GM12874 (cell line): Measurements from ENCODE around the gene LHFPL3.

ENCODE experiments used
- TF ChIP-seq, protein P1 (sequence below): IDR thresholded peaks from 2 replicates; pipeline ENCODE4 v1.5.1; 2011; ENCODE audit warnings: low read depth, mild to moderate bottlenecking, control low read depth, low read length, moderate library complexity; ENCODE audit not compliant: insufficient read depth

The LHFPL3 gene

DNA sequence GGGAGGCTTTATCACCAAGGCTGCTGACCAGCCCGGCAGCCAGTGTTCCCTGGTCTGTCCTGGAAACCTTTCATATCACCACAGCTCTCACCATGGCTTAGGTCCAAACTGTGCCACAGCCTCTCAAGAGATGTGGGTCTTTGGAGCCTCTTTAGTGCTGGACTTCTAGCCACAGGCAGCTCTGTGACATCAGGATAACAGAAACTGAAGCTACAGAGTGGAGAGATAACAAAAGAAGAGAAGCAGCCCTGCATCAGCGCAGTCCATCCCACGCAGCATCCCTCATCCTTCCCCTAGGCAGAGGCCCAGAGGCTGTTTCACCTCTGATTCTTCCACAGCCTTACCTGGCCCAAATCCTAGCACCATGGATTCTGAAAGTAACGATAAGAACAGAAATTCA, 497.7 kb downstream of the LHFPL3 start:
- TF ChIP-seq, protein P1, sequence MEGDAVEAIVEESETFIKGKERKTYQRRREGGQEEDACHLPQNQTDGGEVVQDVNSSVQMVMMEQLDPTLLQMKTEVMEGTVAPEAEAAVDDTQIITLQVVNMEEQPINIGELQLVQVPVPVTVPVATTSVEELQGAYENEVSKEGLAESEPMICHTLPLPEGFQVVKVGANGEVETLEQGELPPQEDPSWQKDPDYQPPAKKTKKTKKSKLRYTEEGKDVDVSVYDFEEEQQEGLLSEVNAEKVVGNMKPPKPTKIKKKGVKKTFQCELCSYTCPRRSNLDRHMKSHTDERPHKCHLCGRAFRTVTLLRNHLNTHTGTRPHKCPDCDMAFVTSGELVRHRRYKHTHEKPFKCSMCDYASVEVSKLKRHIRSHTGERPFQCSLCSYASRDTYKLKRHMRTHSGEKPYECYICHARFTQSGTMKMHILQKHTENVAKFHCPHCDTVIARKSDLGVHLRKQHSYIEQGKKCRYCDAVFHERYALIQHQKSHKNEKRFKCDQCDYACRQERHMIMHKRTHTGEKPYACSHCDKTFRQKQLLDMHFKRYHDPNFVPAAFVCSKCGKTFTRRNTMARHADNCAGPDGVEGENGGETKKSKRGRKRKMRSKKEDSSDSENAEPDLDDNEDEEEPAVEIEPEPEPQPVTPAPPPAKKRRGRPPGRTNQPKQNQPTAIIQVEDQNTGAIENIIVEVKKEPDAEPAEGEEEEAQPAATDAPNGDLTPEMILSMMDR: no peak

GRCh38 chr7:104836976-104837375, 508.6 kb downstream of the LHFPL3 start:
- TF ChIP-seq, protein P1: no peak

DNA sequence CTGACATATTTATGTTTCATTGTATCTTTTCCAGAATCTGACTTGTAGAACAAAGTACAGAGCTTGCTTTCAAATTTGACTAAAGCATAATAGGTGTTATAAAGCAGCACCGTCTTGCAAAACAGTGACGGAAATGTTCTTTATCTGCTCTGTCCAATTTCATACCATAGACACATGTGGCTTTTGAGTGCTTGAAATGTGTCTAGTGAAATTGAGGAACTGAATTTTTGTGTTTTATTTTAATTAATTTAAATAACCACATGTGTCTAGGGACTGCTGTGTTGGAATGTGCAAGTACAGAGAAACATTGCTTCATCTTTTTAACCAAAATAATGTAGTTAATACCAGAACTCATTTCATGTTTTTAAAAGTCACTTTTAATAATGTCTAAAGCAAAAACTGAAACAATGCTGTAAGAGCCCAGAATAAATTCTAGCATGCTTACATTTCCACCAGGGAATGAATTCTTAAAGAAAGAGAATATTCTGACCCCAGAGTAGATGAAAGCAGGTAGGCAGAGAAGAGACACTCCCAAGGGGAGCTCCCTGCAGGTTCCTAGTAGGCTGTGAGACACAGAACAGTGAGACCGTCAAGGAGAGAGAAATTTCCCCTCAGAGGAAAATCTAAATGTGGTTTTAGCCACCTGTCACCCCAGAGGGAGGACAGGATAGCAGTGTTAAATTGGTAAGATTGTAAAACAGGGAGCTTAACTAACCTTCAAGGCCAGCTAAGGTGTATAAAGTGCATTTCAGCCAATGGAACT, 510.3 kb downstream of the LHFPL3 start:
- TF ChIP-seq, protein P1: no peak

DNA sequence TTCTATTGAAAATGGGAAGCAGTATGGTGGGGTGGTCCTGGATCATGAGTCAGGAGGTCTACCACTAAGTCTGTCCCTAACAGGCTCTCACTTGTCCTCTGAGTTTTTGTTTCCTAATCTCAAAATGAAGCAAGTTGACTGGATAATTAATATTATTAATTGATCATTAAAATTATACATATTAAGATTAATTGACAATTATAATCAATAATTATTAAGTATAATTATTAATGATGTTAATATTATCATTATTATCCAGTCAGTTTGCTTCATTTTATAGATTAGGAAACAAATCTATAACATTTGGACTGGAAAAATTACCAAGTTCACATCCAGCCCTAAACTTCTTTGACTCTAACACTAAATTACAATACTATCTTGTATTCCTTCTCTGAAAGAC, 511.4 kb downstream of the LHFPL3 start:
- TF ChIP-seq, protein P1: no peak

DNA sequence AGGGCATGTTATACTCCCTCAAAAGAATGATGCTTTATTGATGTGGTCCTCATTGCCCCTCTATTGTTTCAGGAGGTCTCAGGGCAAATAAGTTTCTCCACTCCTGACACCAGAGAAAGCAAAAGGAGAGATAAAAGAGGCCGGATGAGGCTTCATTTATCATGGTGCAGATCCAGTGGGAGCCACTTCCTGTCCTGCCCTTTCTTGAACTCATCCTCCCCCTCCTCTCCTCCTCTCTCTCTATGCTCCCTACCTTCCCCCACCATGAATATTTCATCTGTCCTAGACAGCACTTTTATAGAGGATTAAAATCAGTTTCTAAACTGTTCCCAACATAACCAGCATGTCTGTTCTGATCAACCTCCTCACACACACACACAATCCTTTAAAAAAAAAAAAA, 513.4 kb downstream of the LHFPL3 start:
- TF ChIP-seq, protein P1: no peak

DNA sequence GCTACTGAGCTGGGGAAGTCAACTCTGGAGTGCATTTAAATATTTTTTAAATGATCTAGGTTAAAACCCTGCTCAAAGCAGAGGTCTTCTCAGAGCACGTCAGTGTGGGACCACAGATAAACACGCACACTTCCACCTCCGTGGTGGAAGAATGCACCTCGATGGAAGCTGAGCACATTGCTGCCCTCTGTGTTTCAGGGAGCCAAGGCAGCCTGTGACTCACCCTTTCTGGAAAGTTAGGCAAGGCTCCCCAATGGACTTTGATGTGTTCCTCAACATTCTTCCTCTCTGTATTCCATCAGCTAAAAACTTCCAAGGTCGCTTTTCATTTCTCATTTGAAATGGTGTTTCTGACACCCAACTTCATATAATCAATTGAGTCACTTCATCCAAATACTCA, 514.8 kb downstream of the LHFPL3 start:
- TF ChIP-seq, protein P1: no peak

- TF ChIP-seq, protein P1: no peak
These were observed 517.2 kb downstream of the LHFPL3 start for GRCh38 chr7:104845557-104845956.
